Neuronal stem cell (in vitro differentiated cells): ENCODE data around the gene NOP16.

Source experiments
- DNase-seq: peaks from one replicate; pipeline ENCODE4 v3.0.0-alpha.2; 2013; ENCODE audit warnings: low spot score
- H2AFZ ChIP-seq: one replicate; pipeline ENCODE4 v1.6.1; 2013; ENCODE audit warnings: mild to moderate bottlenecking, low read length, inconsistent platforms
- H2AK5ac ChIP-seq: 2 replicates; pipeline ENCODE4 v1.6.1; 2013; ENCODE audit warnings: low read depth, mild to moderate bottlenecking, inconsistent platforms, low read length, moderate library complexity, mixed read lengths
- H2BK120ac ChIP-seq: 2 replicates; pipeline ENCODE4 v1.6.1; 2013; ENCODE audit warnings: low read depth, mild to moderate bottlenecking, inconsistent platforms, low read length, moderate library complexity, mixed read lengths
- H2BK12ac ChIP-seq: one replicate; pipeline ENCODE4 v1.6.1; 2013; ENCODE audit warnings: low read length, inconsistent platforms
- H2BK15ac ChIP-seq: 2 replicates; pipeline ENCODE4 v1.6.1; 2013; ENCODE audit warnings: mild to moderate bottlenecking, low read length, inconsistent platforms, mixed read lengths
- H2BK5ac ChIP-seq: one replicate; pipeline ENCODE4 v1.6.1; 2013; ENCODE audit warnings: inconsistent platforms, mild to moderate bottlenecking, low read length, moderate library complexity
- H3K14ac ChIP-seq: one replicate; pipeline ENCODE4 v1.6.1; 2013; ENCODE audit warnings: low read length, inconsistent platforms
- H3K18ac ChIP-seq: 2 replicates; pipeline ENCODE4 v1.6.1; 2013; ENCODE audit warnings: low read length, inconsistent platforms
- H3K23ac ChIP-seq: 2 replicates; pipeline ENCODE4 v1.6.1; 2013; ENCODE audit warnings: low read depth, mild to moderate bottlenecking, mixed read lengths, low read length, inconsistent platforms; ENCODE audit not compliant: poor library complexity
- H3K27ac ChIP-seq: replicated peaks from 3 replicates; pipeline ENCODE4 v1.5.1; 2013; ENCODE audit warnings: low read length, inconsistent platforms
- H3K27me3 ChIP-seq, 3 experiments: 2 replicates each; pipeline ENCODE4 v1.6.1; 2013; ENCODE audit warnings: low read length in 3 of 3, mild to moderate bottlenecking in 2 of 3, inconsistent platforms in 1 of 3, low read depth in 1 of 3, mixed read lengths in 1 of 3, moderate library complexity in 1 of 3; ENCODE audit not compliant: control insufficient read depth in 3 of 3, insufficient read depth in 3 of 3
- H3K36me3 ChIP-seq, 2 donors: replicated peaks in 1 of 2; 2 replicates each; pipeline ENCODE4 v1.6.1; 2013; ENCODE audit warnings: low read length in 2 of 2; ENCODE audit not compliant: control insufficient read depth in 2 of 2, insufficient read depth in 2 of 2
- H3K4ac ChIP-seq: 2 replicates; pipeline ENCODE4 v1.6.1; 2013; ENCODE audit warnings: inconsistent platforms, mild to moderate bottlenecking, low read length, moderate library complexity
- H3K4me1 ChIP-seq, 2 donors: 1 replicate in 1 of 2; 2 replicates in 1 of 2; pipeline ENCODE4 v1.6.1; 2013; ENCODE audit warnings: low read length in 2 of 2, low read depth in 1 of 2; ENCODE audit not compliant: control insufficient read depth in 2 of 2, insufficient read depth in 1 of 2
- H3K4me2 ChIP-seq: one replicate; pipeline ENCODE4 v1.6.1; 2013; ENCODE audit warnings: mild to moderate bottlenecking, low read length, inconsistent platforms; ENCODE audit not compliant: insufficient read depth, poor library complexity, severe bottlenecking
- H3K4me3 ChIP-seq, 2 donors: 2 replicates each; pipeline ENCODE4 v1.5.1; 2013; ENCODE audit warnings: low read length in 2 of 2, mild to moderate bottlenecking in 2 of 2, inconsistent platforms in 1 of 2, moderate library complexity in 1 of 2
- H3K79me1 ChIP-seq: one replicate; pipeline ENCODE4 v1.6.1; 2013; ENCODE audit warnings: low read depth, mild to moderate bottlenecking, inconsistent platforms, low read length, moderate library complexity
- H3K9ac ChIP-seq: one replicate; pipeline ENCODE4 v1.6.1; 2013; ENCODE audit warnings: mild to moderate bottlenecking, low read depth, low read length, inconsistent platforms; ENCODE audit not compliant: poor library complexity
- H3K9me3 ChIP-seq, 2 donors: replicated peaks in 1 of 2; 2 replicates each; pipeline versions ENCODE3 to v1.6.1; 2013; ENCODE audit warnings: low read length in 2 of 2, mild to moderate bottlenecking in 2 of 2, inconsistent platforms in 1 of 2, low read depth in 1 of 2, mixed read lengths in 1 of 2, moderate library complexity in 1 of 2; ENCODE audit not compliant: control insufficient read depth in 2 of 2, insufficient read depth in 1 of 2
- H4K8ac ChIP-seq: one replicate; pipeline ENCODE4 v1.6.1; 2013; ENCODE audit warnings: low read depth, mild to moderate bottlenecking, inconsistent platforms, low read length, moderate library complexity
- H4K91ac ChIP-seq: one replicate; pipeline ENCODE4 v1.6.1; 2013; ENCODE audit warnings: low read length, low read depth, mild to moderate bottlenecking, inconsistent platforms; ENCODE audit not compliant: poor library complexity
- WGBS, 2 donors: extraction: QIAGEN DNeasy Blood & Tissue Kit; methylation state at CpG; one replicate each; pipeline ENCODE4 v1.1.7; 2013; ENCODE audit warnings: missing lambda C conversion rate in 2 of 2, mixed read lengths in 1 of 2; ENCODE audit not compliant: insufficient read length in 2 of 2, insufficient replicate concordance in 1 of 2; ENCODE audit errors: extremely low coverage in 2 of 2; 5-methylcytosine and 5-hydroxymethylcytosine counted together

The NOP16 gene

DNA sequence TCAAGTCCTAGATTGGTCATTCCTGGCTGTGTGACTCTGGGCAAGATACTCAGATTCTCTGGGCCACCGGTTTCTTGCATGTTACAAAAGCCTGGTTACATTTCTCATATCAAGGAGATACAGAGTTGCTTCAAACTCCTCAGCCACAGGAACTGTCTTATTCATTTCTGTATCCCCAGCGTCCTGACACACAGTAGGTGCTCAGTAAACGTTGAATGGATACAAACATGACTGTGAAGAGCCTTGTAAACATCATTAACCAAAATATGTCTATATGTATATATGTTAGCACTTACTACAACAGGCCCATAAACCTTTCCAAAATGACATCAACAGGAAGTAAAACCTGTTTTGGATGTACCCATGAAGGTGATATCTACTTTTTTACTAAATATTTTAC, 26.3 kb upstream of the NOP16 start:
- H3K23ac ChIP-seq = no peak overlapping the region
- no peak overlapping the region for H3K4me3 ChIP-seq
- H3K9ac ChIP-seq = no peak overlapping the region
- H2BK5ac ChIP-seq = no peak overlapping the region
- peaks cover 2% of the 10 kb centered on the region for H3K79me1 ChIP-seq
- peaks cover 1 to 6% of the 10 kb centered on the region in 2 donors for H3K36me3 ChIP-seq
- H2BK12ac ChIP-seq = no peak overlapping the region
- no peak overlapping the region for H3K14ac ChIP-seq
- peaks cover 0 to 16% (median 7%) of the 10 kb centered on the region in 3 experiments for H3K27me3 ChIP-seq
- peaks cover 0 to 5% of the 10 kb centered on the region in 2 donors for H3K9me3 ChIP-seq
- H3K18ac ChIP-seq = no peak overlapping the region
- H4K91ac ChIP-seq = no peak overlapping the region
- no peak overlapping the region for H2BK120ac ChIP-seq
- H4K8ac ChIP-seq = no peak overlapping the region
- H2AFZ ChIP-seq = no peak overlapping the region
- no peak for DNase-seq
- H3K4me1 ChIP-seq = peaks cover 7% of the 10 kb centered on the region in 2 donors
- no CpG with 5 or more reads among the region's 3 CpGs for WGBS, 2 donors
- H3K4ac ChIP-seq = no peak overlapping the region
- H3K27ac ChIP-seq = no peak overlapping the region
- H2BK15ac ChIP-seq = no peak overlapping the region
- no peak overlapping the region for H2AK5ac ChIP-seq
- no peak overlapping the region for H3K4me2 ChIP-seq

DNA sequence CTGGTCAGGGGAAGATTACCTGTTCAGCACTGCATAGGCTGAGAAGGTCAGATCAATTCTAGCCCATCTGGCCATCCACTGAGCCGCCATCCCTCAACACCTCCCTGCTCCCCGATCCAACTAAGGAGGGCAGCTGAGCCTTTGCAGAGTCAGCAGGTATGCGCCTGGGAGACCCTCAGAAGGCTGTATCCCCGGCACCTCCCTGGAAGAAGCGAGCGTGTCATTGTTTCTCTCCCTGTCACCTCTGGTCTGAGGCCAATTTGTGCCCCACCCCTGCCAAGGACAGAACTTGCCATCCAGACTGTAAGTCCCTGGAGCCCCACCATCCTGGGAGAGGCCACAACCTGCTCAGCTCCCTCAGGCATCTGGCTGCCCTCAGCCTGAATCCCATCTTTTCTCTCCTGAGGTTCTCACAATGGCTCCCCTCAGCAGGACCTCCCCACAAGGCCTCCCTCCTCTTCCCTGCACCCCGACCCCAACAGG, 25.4 kb upstream of the NOP16 start:
- H2BK5ac ChIP-seq = no peak overlapping the region
- H3K9ac ChIP-seq = no peak overlapping the region
- peaks cover 7% of the 10 kb centered on the region in 2 donors for H3K4me1 ChIP-seq
- H3K23ac ChIP-seq = peak overlapping the region; percentile 20
- H3K9me3 ChIP-seq = peaks cover 0 to 5% of the 10 kb centered on the region in 2 donors
- no peak overlapping the region for H3K4ac ChIP-seq
- no peak overlapping the region for H2BK15ac ChIP-seq
- no peak overlapping the region for H2AK5ac ChIP-seq
- H2BK12ac ChIP-seq = no peak overlapping the region
- peaks cover 1 to 6% of the 10 kb centered on the region in 2 donors for H3K36me3 ChIP-seq
- peaks cover 0 to 16% (median 7%) of the 10 kb centered on the region in 3 experiments for H3K27me3 ChIP-seq
- no peak for DNase-seq
- no peak overlapping the region for H3K27ac ChIP-seq
- no peak overlapping the region for H2BK120ac ChIP-seq
- H2AFZ ChIP-seq = no peak overlapping the region
- no CpG with 5 or more reads among the region's 7 CpGs for WGBS, 2 donors
- no peak overlapping the region for H3K14ac ChIP-seq
- H3K18ac ChIP-seq = no peak overlapping the region
- no peak overlapping the region for H4K8ac ChIP-seq
- no peak overlapping the region for H3K4me2 ChIP-seq
- peaks cover 2% of the 10 kb centered on the region for H3K79me1 ChIP-seq
- no peak overlapping the region for H4K91ac ChIP-seq
- no peak overlapping the region for H3K4me3 ChIP-seq

DNA sequence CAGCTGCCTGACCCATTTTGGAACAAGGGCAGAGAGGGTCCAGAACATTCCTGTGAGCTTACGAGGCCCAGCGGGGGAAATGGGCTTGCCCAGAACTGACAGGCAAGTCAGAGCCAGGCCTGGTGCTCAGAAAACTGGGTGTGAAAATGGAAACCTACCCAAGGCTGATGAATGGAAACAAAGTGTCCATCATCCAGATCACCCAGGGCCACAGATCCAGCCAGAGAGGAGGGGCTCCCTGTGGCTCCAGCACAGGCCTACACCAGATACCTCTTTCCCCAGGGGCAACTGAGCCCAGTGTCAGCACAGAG, 24.8 kb upstream of the NOP16 start:
- H3K27me3 ChIP-seq = peaks cover 0 to 14% (median 7%) of the 10 kb centered on the region in 3 experiments
- H3K36me3 ChIP-seq = peaks cover 1 to 6% of the 10 kb centered on the region in 2 donors
- H3K23ac ChIP-seq = peak overlapping the region; percentile 32
- H2BK5ac ChIP-seq = no peak overlapping the region
- H2BK15ac ChIP-seq = no peak overlapping the region
- no peak overlapping the region for H2AFZ ChIP-seq
- H2AK5ac ChIP-seq = no peak overlapping the region
- H3K14ac ChIP-seq = no peak overlapping the region
- H3K4me1 ChIP-seq = peaks cover 7% of the 10 kb centered on the region in 2 donors
- no peak overlapping the region for H3K27ac ChIP-seq
- H2BK12ac ChIP-seq = no peak overlapping the region
- no peak for DNase-seq
- no peak overlapping the region for H3K4me3 ChIP-seq
- no peak overlapping the region for H3K4me2 ChIP-seq
- H3K18ac ChIP-seq = no peak overlapping the region
- no peak overlapping the region for H4K8ac ChIP-seq
- no peak overlapping the region for H2BK120ac ChIP-seq
- no peak overlapping the region for H3K9ac ChIP-seq
- peaks cover 0 to 5% of the 10 kb centered on the region in 2 donors for H3K9me3 ChIP-seq
- no CpG with 5 or more reads among the region's 2 CpGs for WGBS, 2 donors
- no peak overlapping the region for H4K91ac ChIP-seq
- peaks cover 2% of the 10 kb centered on the region for H3K79me1 ChIP-seq
- H3K4ac ChIP-seq = no peak overlapping the region

DNA sequence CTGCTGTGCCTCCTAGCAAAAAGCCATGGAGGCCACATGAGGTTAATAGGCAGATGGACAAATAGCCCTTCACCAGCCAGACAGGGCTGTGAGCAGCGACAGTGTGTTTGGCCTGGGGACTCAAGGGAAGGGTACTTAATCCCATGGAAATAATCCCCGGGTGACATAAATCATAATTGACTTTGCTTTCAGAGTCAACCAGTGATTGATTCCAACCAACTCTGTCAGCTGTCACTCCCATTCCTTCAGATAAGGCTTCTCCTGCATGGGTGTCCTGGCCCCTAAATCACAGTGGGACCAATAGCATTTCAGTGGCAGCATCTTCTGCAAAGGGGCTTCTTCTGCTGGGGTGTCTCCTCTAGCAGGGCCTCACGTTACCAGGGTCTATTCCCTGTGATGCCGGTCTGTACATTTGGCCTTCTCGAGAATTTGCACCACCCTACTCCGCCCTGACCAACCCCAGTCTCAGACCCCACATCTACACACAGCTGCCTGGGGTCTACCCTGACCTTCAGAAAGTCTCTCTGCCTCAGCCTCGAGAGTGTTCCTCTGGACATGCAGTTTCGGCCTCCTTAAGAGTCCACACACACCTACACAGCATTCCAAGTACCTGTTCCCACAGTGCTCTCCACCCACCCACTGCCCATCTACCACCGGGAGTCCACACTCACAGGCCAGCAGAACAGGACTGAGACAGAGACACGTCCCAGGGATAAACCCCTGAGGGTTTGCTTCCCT, 24.3 kb upstream of the NOP16 start:
- peaks cover 1 to 6% of the 10 kb centered on the region in 2 donors for H3K36me3 ChIP-seq
- no peak overlapping the region for H3K4me3 ChIP-seq
- no peak overlapping the region for H2BK15ac ChIP-seq
- peaks cover 7% of the 10 kb centered on the region in 2 donors for H3K4me1 ChIP-seq
- H3K14ac ChIP-seq = no peak overlapping the region
- no peak overlapping the region for H4K91ac ChIP-seq
- H2BK12ac ChIP-seq = no peak overlapping the region
- peak overlapping the region; percentile 32 for H3K23ac ChIP-seq
- H3K9me3 ChIP-seq = peaks cover 0 to 5% of the 10 kb centered on the region in 2 donors
- DNase-seq = no peak
- H3K18ac ChIP-seq = no peak overlapping the region
- H2AK5ac ChIP-seq = no peak overlapping the region
- WGBS, 2 donors = no CpG with 5 or more reads among the region's 10 CpGs
- no peak overlapping the region for H3K9ac ChIP-seq
- no peak overlapping the region for H3K4me2 ChIP-seq
- H2BK5ac ChIP-seq = no peak overlapping the region
- no peak overlapping the region for H2BK120ac ChIP-seq
- H4K8ac ChIP-seq = no peak overlapping the region
- peaks cover 0 to 9% (median 7%) of the 10 kb centered on the region in 3 experiments for H3K27me3 ChIP-seq
- no peak overlapping the region for H3K27ac ChIP-seq
- H3K79me1 ChIP-seq = peaks cover 2% of the 10 kb centered on the region
- H3K4ac ChIP-seq = no peak overlapping the region
- no peak overlapping the region for H2AFZ ChIP-seq
